HG03342 (cell line): ENCODE data around the gene TSKS.

ENCODE experiments used
- ATAC-seq: cut with Tn5 transposase; IDR thresholded peaks from one replicate; pipeline ENCODE4 v1.9.1; 2021; ENCODE audit warnings: mild to moderate bottlenecking, moderate library complexity; ENCODE audit not compliant: unreplicated experiment

The TSKS gene

GRCh38 chr19:49763230-49763629, at the start of gene TSKS:
TSS of gene TSKS (minus strand) at chr19:49763306. CDS start at chr19:49763247, 59 bp downstream.
- ATAC-seq, result no peak

- no peak for ATAC-seq
Observed at GRCh38 chr19:49812452-49812996, 49.4 kb upstream of the TSKS start.

GRCh38 chr19:49811328-49811727, 48.2 kb upstream of the TSKS start:
- no peak for ATAC-seq

GRCh38 chr19:49809941-49810389, 46.9 kb upstream of the TSKS start:
- ATAC-seq, result no peak

GRCh38 chr19:49809160-49809940, 46.2 kb upstream of the TSKS start:
- no peak for ATAC-seq

- ATAC-seq, result no peak
Observed at GRCh38 chr19:49808711-49809159, 45.6 kb upstream of the TSKS start.

- no peak for ATAC-seq
Observed at GRCh38 chr19:49807904-49808675, 45.0 kb upstream of the TSKS start.

GRCh38 chr19:49807058-49807903, 44.2 kb upstream of the TSKS start:
- no peak for ATAC-seq

GRCh38 chr19:49806620-49806959, 43.5 kb upstream of the TSKS start:
- no peak for ATAC-seq

- no peak for ATAC-seq
Observed at GRCh38 chr19:49805822-49806619, 42.9 kb upstream of the TSKS start.

- ATAC-seq, result no peak
Observed at GRCh38 chr19:49803529-49803856, 40.4 kb upstream of the TSKS start.

GRCh38 chr19:49802836-49803528, 39.9 kb upstream of the TSKS start:
- ATAC-seq, result no peak

GRCh38 chr19:49801966-49802661, 39.0 kb upstream of the TSKS start:
- ATAC-seq, result no peak

- ATAC-seq, result no peak
Observed at GRCh38 chr19:49801401-49801888, 38.3 kb upstream of the TSKS start.

- no peak for ATAC-seq
Observed at GRCh38 chr19:49800771-49801170, 37.7 kb upstream of the TSKS start.

GRCh38 chr19:49799798-49800376, 36.8 kb upstream of the TSKS start:
- ATAC-seq, result no peak

GRCh38 chr19:49799271-49799797, 36.2 kb upstream of the TSKS start:
- no peak for ATAC-seq

GRCh38 chr19:49798574-49798973, 35.5 kb upstream of the TSKS start:
- no peak for ATAC-seq
